Measurements from ENCODE around the gene PRKCE.

- TF ChIP-seq, protein P1, sequence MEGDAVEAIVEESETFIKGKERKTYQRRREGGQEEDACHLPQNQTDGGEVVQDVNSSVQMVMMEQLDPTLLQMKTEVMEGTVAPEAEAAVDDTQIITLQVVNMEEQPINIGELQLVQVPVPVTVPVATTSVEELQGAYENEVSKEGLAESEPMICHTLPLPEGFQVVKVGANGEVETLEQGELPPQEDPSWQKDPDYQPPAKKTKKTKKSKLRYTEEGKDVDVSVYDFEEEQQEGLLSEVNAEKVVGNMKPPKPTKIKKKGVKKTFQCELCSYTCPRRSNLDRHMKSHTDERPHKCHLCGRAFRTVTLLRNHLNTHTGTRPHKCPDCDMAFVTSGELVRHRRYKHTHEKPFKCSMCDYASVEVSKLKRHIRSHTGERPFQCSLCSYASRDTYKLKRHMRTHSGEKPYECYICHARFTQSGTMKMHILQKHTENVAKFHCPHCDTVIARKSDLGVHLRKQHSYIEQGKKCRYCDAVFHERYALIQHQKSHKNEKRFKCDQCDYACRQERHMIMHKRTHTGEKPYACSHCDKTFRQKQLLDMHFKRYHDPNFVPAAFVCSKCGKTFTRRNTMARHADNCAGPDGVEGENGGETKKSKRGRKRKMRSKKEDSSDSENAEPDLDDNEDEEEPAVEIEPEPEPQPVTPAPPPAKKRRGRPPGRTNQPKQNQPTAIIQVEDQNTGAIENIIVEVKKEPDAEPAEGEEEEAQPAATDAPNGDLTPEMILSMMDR (conservative IDR thresholded peaks at IDR 0.05 in 1 of 2, IDR thresholded peaks at IDR 0.05 in 1 of 2; ENCODE audit: low read depth in 1 of 2, low read length in 2 of 2) = no peak
- no peak for TF ChIP-seq EZH2 (IDR thresholded peaks at IDR 0.05; ENCODE audit: low read length, missing control alignments)
Observed at GRCh38 chr2:46160326-46160725, 508.9 kb downstream of the PRKCE start.

Data from fibroblast of lung (primary cell).